ENCODE measurements around the gene ZAP70.
A peak's percentile ranks its signal among the peaks of the same experiment; 100 is the strongest.
"Not testable (repeated sequence)": the region's sequence is repeated elsewhere in the genome, so short reads cannot be mapped to it uniquely, and the experiment has no call there.

ZAP70 gene

GRCh38 chr2:97671526-97671925 is 41.9 kb upstream of the ZAP70 start:
- no peak for TF ChIP-seq CTCF (IDR thresholded peaks at IDR 0.05; ENCODE audit: low read length, missing control alignments)
- DNase-seq (ENCODE audit: low read depth) = no peak
- no peak overlapping the region for H3K4me3 ChIP-seq (replicated peaks; ENCODE audit: low read depth, low read length)

- not testable (repeated sequence) for DNase-seq (ENCODE audit: low read depth); H3K4me3 ChIP-seq (replicated peaks; ENCODE audit: low read depth, low read length)
These were observed 40.7 kb upstream of the ZAP70 start for GRCh38 chr2:97672606-97673140.

GRCh38 chr2:97673182-97673914 is 40.0 kb upstream of the ZAP70 start:
- no peak overlapping the region for H3K4me3 ChIP-seq (replicated peaks; ENCODE audit: low read depth, low read length)
- no peak for TF ChIP-seq CTCF (IDR thresholded peaks at IDR 0.05; ENCODE audit: low read length, missing control alignments)
- DNase-seq (ENCODE audit: low read depth) = no peak

- no peak for DNase-seq (ENCODE audit: low read depth)
- no peak for TF ChIP-seq CTCF (IDR thresholded peaks at IDR 0.05; ENCODE audit: low read length, missing control alignments)
- no peak overlapping the region for H3K4me3 ChIP-seq (replicated peaks; ENCODE audit: low read depth, low read length)
These were observed 39.5 kb upstream of the ZAP70 start for GRCh38 chr2:97673915-97674283.

- DNase-seq (ENCODE audit: low read depth) = no peak
- no peak for TF ChIP-seq CTCF (IDR thresholded peaks at IDR 0.05; ENCODE audit: low read length, missing control alignments)
- no peak overlapping the region for H3K4me3 ChIP-seq (replicated peaks; ENCODE audit: low read depth, low read length)
These were observed 37.8 kb upstream of the ZAP70 start for GRCh38 chr2:97675430-97676113.

GRCh38 chr2:97676620-97677019 is 36.8 kb upstream of the ZAP70 start:
- no peak overlapping the region for H3K4me3 ChIP-seq (replicated peaks; ENCODE audit: low read depth, low read length)
- no peak for DNase-seq (ENCODE audit: low read depth)
- TF ChIP-seq CTCF (IDR thresholded peaks at IDR 0.05; ENCODE audit: low read length, missing control alignments) = no peak

- H3K4me3 ChIP-seq (replicated peaks; ENCODE audit: low read depth, low read length) = no peak overlapping the region
- TF ChIP-seq CTCF (IDR thresholded peaks at IDR 0.05; ENCODE audit: low read length, missing control alignments) = no peak
- peak; percentile 35 for DNase-seq (ENCODE audit: low read depth)
These were observed 35.9 kb upstream of the ZAP70 start for GRCh38 chr2:97677480-97677879.
